Motor neuron (in vitro differentiated cells): ENCODE results near the gene MAGED1. TPM values are rescaled to one million over a fixed set of nuclear protein-coding genes. Genes with fewer than 3 reads are reported as not detected.

ENCODE experiments used
- ATAC-seq, 8 experiments: fragments of 200-7000 bp; cut with Tn5 transposase; replicated peaks in 6 of 8; 2 replicates each; pipeline ENCODE4 v1.8.0; 2021; ENCODE audit warnings: mild to moderate bottlenecking in 8 of 8, moderate library complexity in 8 of 8
- H3K27ac ChIP-seq, 2 donors: fragments of 250-450 bp; sonication (Bioruptor Pico); 2 replicates each; pipeline ENCODE4 v1.9.0; 2021; ENCODE audit warnings: antibody characterized with exemption in 2 of 2, mild to moderate bottlenecking in 2 of 2, moderate library complexity in 1 of 2
- H3K4me1 ChIP-seq, 2 donors: fragments of 250-450 bp; sonication (Bioruptor Pico); replicated peaks in 1 of 2; 2 replicates each; pipeline ENCODE4 v1.6.1; 2021; ENCODE audit warnings: antibody characterized with exemption in 2 of 2, mild to moderate bottlenecking in 2 of 2, moderate library complexity in 1 of 2
- H3K4me3 ChIP-seq, 5 donors: fragments of 250-450 bp; sonication (Bioruptor Pico); 2 replicates each; pipeline ENCODE4 v1.9.0; 2021; ENCODE audit warnings: antibody characterized with exemption in 5 of 5, mild to moderate bottlenecking in 5 of 5, moderate library complexity in 4 of 5
- WGBS, 10 experiments: fragments of 450-650 bp; shearing (Covaris generic); methylation state at CpG; one replicate each; pipeline ENCODE4 v1.0.0; 2022; 5-methylcytosine and 5-hydroxymethylcytosine counted together
- in situ Hi-C, 9 experiments: fragments of 400-800 bp; cut with MboI; loops; one replicate each; pipeline ENCODE4 v1.15.0; 2021; ENCODE audit warnings: low sequenced_read_pairs in 9 of 9, low pct_unique_long_range_greater_than_20kb in 2 of 9; ENCODE audit not compliant: unreplicated experiment in 9 of 9
- total RNA-seq, 8 experiments: library from RNA; unstranded; fragments of 300-600 nt; gene quantifications; 2 replicates each; pipeline versions ENCODE4 v1.2.3 to v1.2.4, GENCODE V29; 2022

The MAGED1 gene
- total RNA-seq, 8 experiments from 2014 or later, result 85.4 to 333 (median 212) TPM

- ATAC-seq, result no peak
- Histone ChIP-seq H3K27ac (no peak overlapping the region), H3K4me3 (no peak overlapping the region), H3K4me1 (no peaks in the 10 kb centered on the region)
- in situ Hi-C loops, result no loop called here
- 0 to 28% (median 20%) methylated on average over 2 of the region's 2 CpGs; no CpG with 5 or more reads in 7 of the 10 experiments for WGBS, 10 experiments
Observed at GRCh38 chrX:51917604-51918003, 24.2 kb downstream of the MAGED1 start.

- WGBS, 10 experiments, result 33% methylated on average over 1 of the region's 1 CpG; no CpG with 5 or more reads in 9 of the 10 experiments
- H3K4me1 ChIP-seq, result no peaks in the 10 kb centered on the region
- no peak overlapping the region for H3K27ac ChIP-seq
- ATAC-seq, result no peak
- in situ Hi-C loops, result no loop called here
- no peak overlapping the region for H3K4me3 ChIP-seq
Observed at GRCh38 chrX:51922561-51922960, 29.1 kb downstream of the MAGED1 start.

- no peak for ATAC-seq
- Histone ChIP-seq H3K27ac (no peak overlapping the region), H3K4me3 (no peak overlapping the region), H3K4me1 (no peaks in the 10 kb centered on the region)
- in situ Hi-C loops, result no loop called here
- WGBS, 10 experiments, result 0% methylated on average over 1 of the region's 3 CpGs; no CpG with 5 or more reads in 9 of the 10 experiments
Observed at GRCh38 chrX:51931566-51932150, 38.2 kb downstream of the MAGED1 start.

Other genes starting within 250 kb of the MAGED1 start
- 1 to 10 TPM in 2 of 8 experiments, under 1 TPM in 3, not detected in 3; 0.43 to 1.1 (median 0.98) TPM for gene CENPVL2, start 210.8 kb upstream of the MAGED1 start, total RNA-seq
- gene CENPVL1, start 183.1 kb upstream of the MAGED1 start, total RNA-seq, result 1 to 10 TPM in 2 of 8 experiments, under 1 TPM in 3, not detected in 3; 0.43 to 1.1 (median 0.98) TPM
- 10 to 100 TPM in 5 of 8 experiments, 1 to 10 TPM in 3; 7.9 to 24.5 (median 19.5) TPM for gene GSPT2, start 150.2 kb upstream of the MAGED1 start, total RNA-seq
- gene MAGED4B, start 175.6 kb downstream of the MAGED1 start, total RNA-seq, result 100 to 1,000 TPM in 5 of 8 experiments, 10 to 100 TPM in 1, 1 to 10 TPM in 1, not detected in 1; 4.5 to 165 (median 132) TPM